Panc1 (cell line): Measurements from ENCODE around the gene MACF1. TPM values are rescaled to one million over a fixed set of nuclear protein-coding genes. Genes with fewer than 3 reads are reported as not detected.

Experiments used
- ATAC-seq: fragments of 200-7000 bp; cut with Tn5 transposase; 2 replicates; pipeline ENCODE4 v1.9.1; 2020; ENCODE audit warnings: mild to moderate bottlenecking, moderate library complexity
- BruUV-seq: library from RNA; stranded (reverse); fragments of 400-500 nt; replicated peaks from 2 replicates; lab custom pipeline; 2021; lab: Mats Ljungman, UMichigan
- CTCF ChIA-PET: fragments of 300-600 bp; sonication (Branson Sonifier 250); formaldehyde crosslinking; loops from one replicate; lab custom pipeline; 2022; ENCODE audit warnings: antibody characterized with exemption; lab: Charles Lee
- POLR2A ChIA-PET: fragments of 300-600 bp; sonication (Branson Sonifier 250); formaldehyde crosslinking; loops from one replicate; lab custom pipeline; 2022; ENCODE audit warnings: antibody characterized with exemption; lab: Charles Lee
- DNase-seq: peaks from one replicate; pipeline ENCODE4 v3.0.0-alpha.2; 2010; ENCODE audit warnings: low read depth, low spot score
- H3K27ac ChIP-seq: 2 replicates; pipeline ENCODE4 v1.5.1; 2011; ENCODE audit warnings: mild to moderate bottlenecking, low read length, inconsistent platforms
- H3K27me3 ChIP-seq: fragments of 200-500 bp; sonication (Bioruptor generic); 2 replicates; pipeline ENCODE4 v1.6.0; 2014; ENCODE audit warnings: low read length, inconsistent platforms; ENCODE audit not compliant: control insufficient read depth, insufficient read depth
- H3K36me3 ChIP-seq: fragments of 200-500 bp; sonication (Bioruptor generic); 2 replicates; pipeline ENCODE4 v1.5.1; 2014; ENCODE audit warnings: inconsistent platforms, mild to moderate bottlenecking, low read length, moderate library complexity; ENCODE audit not compliant: control insufficient read depth, insufficient read depth
- H3K4me1 ChIP-seq: 2 replicates; pipeline ENCODE4 v1.5.1; 2011; ENCODE audit warnings: inconsistent platforms, mild to moderate bottlenecking, low read length, moderate library complexity; ENCODE audit not compliant: control insufficient read depth, insufficient read depth
- H3K4me3 ChIP-seq, 2 experiments: 2 replicates each; pipeline ENCODE4 v1.5.1; 2011 to 2012; ENCODE audit warnings: low read depth in 2 of 2, low read length in 2 of 2, mild to moderate bottlenecking in 2 of 2, inconsistent platforms in 1 of 2, moderate library complexity in 1 of 2
- H3K9me3 ChIP-seq: fragments of 200-500 bp; sonication (Bioruptor generic); 2 replicates; pipeline ENCODE4 v1.5.1; 2014; ENCODE audit warnings: low read depth, mild to moderate bottlenecking, inconsistent platforms, low read length, moderate library complexity; ENCODE audit not compliant: control insufficient read depth, insufficient read depth
- CTCF ChIP-seq: fragments of 450-650 bp; IDR thresholded peaks from 2 replicates; pipeline ENCODE4 v1.5.1; 2017; ENCODE audit warnings: mild to moderate bottlenecking
- POLR2AphosphoS5 ChIP-seq: IDR thresholded peaks from 2 replicates; pipeline ENCODE4 v1.6.1; 2012; ENCODE audit warnings: mild to moderate bottlenecking, low read depth, low read length, moderate library complexity
- REST ChIP-seq, 2 experiments: IDR thresholded peaks; 2 replicates each; pipeline ENCODE4 v1.6.1; 2011 to 2012; ENCODE audit warnings: low read depth in 2 of 2, control low read depth in 1 of 2, low read length in 1 of 2, mild to moderate bottlenecking in 1 of 2, moderate library complexity in 1 of 2; ENCODE audit not compliant: insufficient read depth in 1 of 2
- SIN3A ChIP-seq: IDR thresholded peaks from 2 replicates; pipeline ENCODE4 v1.6.1; 2012; ENCODE audit warnings: low read depth, mild to moderate bottlenecking, low read length, moderate library complexity, borderline replicate concordance; ENCODE audit not compliant: insufficient read depth
- TCF7L2 ChIP-seq: IDR thresholded peaks from 2 replicates; pipeline ENCODE4 v1.6.1; 2011; ENCODE audit warnings: mild to moderate bottlenecking, low read depth, low read length, inconsistent platforms
- in situ Hi-C: cut with HindIII; loops from 2 replicates; pipeline ENCODE4 v1.10.0; 2016; ENCODE audit warnings: low sequenced_read_pairs, low pct_unique_long_range_greater_than_20kb
- intact Hi-C: fragments of 100-400 bp; cut with micrococcal nuclease; formaldehyde crosslinking; loops from one replicate; pipeline ENCODE4 v1.10.0; 2022; ENCODE audit not compliant: unreplicated experiment
- total RNA-seq: library from RNA; stranded (reverse); gene quantifications from one replicate; pipeline ENCODE4 v1.2.1, GENCODE V29; 2021; ENCODE audit not compliant: unreplicated experiment

Gene MACF1
- total RNA-seq, 1 experiment from 2014 or later, result 413 TPM

- ChIA-PET POLR2A (no interaction called here), CTCF (no interaction called here)
- ATAC-seq (no peak), DNase-seq (no peak)
- intact Hi-C loops (no loop called here), in situ Hi-C loops (no loop called here)
- BruUV-seq, result no TSS peak
- TF ChIP-seq REST (IDR thresholded peaks at IDR 0.05; ENCODE audit: insufficient read depth in 1 of 2, low read depth in 2 of 2, low read length in 1 of 2) (no peak), TCF7L2 (no peak), CTCF (no peak), POLR2AphosphoS5 (no peak), SIN3A (no peak)
- H3K27me3 ChIP-seq, result no peaks in the 10 kb centered on the region
- peaks cover 53% of the 10 kb centered on the region for H3K36me3 ChIP-seq
- no peak overlapping the region for H3K4me3 ChIP-seq
- no peaks in the 10 kb centered on the region for H3K4me1 ChIP-seq
- H3K9me3 ChIP-seq, result no peaks in the 10 kb centered on the region
- no peak overlapping the region for H3K27ac ChIP-seq
These were observed 112.6 kb downstream of the MACF1 start for GRCh38 chr1:39317111-39317510.

- BruUV-seq, result no TSS peak
- Histone ChIP-seq H3K9me3 (no peaks in the 10 kb centered on the region), H3K4me3 (no peak overlapping the region), H3K27me3 (no peaks in the 10 kb centered on the region), H3K4me1 (no peaks in the 10 kb centered on the region), H3K27ac (no peak overlapping the region), H3K36me3 (peaks cover 59% of the 10 kb centered on the region)
- intact Hi-C loops (no loop called here), in situ Hi-C loops (no loop called here)
- ChIA-PET CTCF (interaction anchor here (0.7 kb wide), 1 partner anchor 9 kb away, joined by 3 read pairs; no protein-coding TSS in a partner anchor), POLR2A (no interaction called here)
- DNase-seq (no peak), ATAC-seq (no peak)
- TF ChIP-seq REST (IDR thresholded peaks at IDR 0.05; ENCODE audit: insufficient read depth in 1 of 2, low read depth in 2 of 2, low read length in 1 of 2) (no peak), SIN3A (no peak), TCF7L2 (no peak), CTCF (no peak), POLR2AphosphoS5 (no peak)
These were observed 113.6 kb downstream of the MACF1 start for GRCh38 chr1:39317910-39318633.
